SK-N-SH (cell line): ENCODE results near the gene THSD4. TPM values are rescaled to one million over a fixed set of nuclear protein-coding genes. Genes with fewer than 3 reads are reported as not detected.

Experiments
- CTCF ChIA-PET: fragments of 300-600, 350-600 bp; formaldehyde crosslinking; extraction: SDS; loops from one replicate; lab custom pipeline; 2021; lab: Yijun Ruan, JAX
- POLR2A ChIA-PET: fragments of 350-600 bp; sonication (Branson Sonifier 250); formaldehyde crosslinking; extraction: SDS; loops from one replicate; lab custom pipeline; 2020; ENCODE audit warnings: antibody characterized with exemption, inconsistent platforms; lab: Yijun Ruan, JAX
- DNase-seq: peaks from one replicate; pipeline ENCODE4 v3.0.0; 2012
- H2AFZ ChIP-seq: fragments of 200-600 bp; sonication (generic); 2 replicates; pipeline ENCODE4 v1.8.1; 2016; ENCODE audit warnings: antibody characterized with exemption, mild to moderate bottlenecking, low read depth
- H3F3A ChIP-seq: fragments of 200-600 bp; sonication (generic); replicated peaks from 2 replicates; pipeline ENCODE3; 2016; ENCODE audit warnings: antibody characterized with exemption, mild to moderate bottlenecking; ENCODE audit not compliant: insufficient read depth
- H3K27ac ChIP-seq, 2 experiments: fragments of 200-500 bp in 1 of 2; fragments of 200-600 bp in 1 of 2; sonication (Bioruptor generic) in 1 of 2; sonication (generic), shearing (Covaris generic) in 1 of 2; 2 replicates each; pipeline versions ENCODE4 v1.5.1 to v1.6.1; 2014 to 2016; ENCODE audit warnings: low read depth in 2 of 2, inconsistent platforms in 1 of 2, low read length in 1 of 2, mild to moderate bottlenecking in 1 of 2, mixed read lengths in 1 of 2
- H3K27me3 ChIP-seq: fragments of 200-600 bp; sonication (generic), shearing (Covaris generic); 2 replicates; pipeline ENCODE4 v1.6.1; 2016; ENCODE audit warnings: mixed run types; ENCODE audit not compliant: insufficient read depth
- H3K36me3 ChIP-seq, 2 experiments: fragments of 200-500 bp in 1 of 2; fragments of 200-600 bp in 1 of 2; sonication (Bioruptor generic) in 1 of 2; sonication (generic) in 1 of 2; replicated peaks in 1 of 2; 2 replicates each; pipeline versions ENCODE3 to v1.5.1; 2014 to 2016; ENCODE audit warnings: low read length in 1 of 2, mild to moderate bottlenecking in 1 of 2; ENCODE audit not compliant: insufficient read depth in 2 of 2, control insufficient read depth in 1 of 2
- H3K4me1 ChIP-seq, 2 experiments: fragments of 200-500 bp in 1 of 2; fragments of 200-600 bp in 1 of 2; sonication (Bioruptor generic) in 1 of 2; sonication (generic), shearing (Covaris generic) in 1 of 2; 2 replicates each; pipeline versions ENCODE4 v1.5.1 to v1.6.1; 2014 to 2016; ENCODE audit warnings: low read depth in 1 of 2, low read length in 1 of 2, mixed run types in 1 of 2; ENCODE audit not compliant: insufficient read depth in 2 of 2, control insufficient read depth in 1 of 2
- H3K4me2 ChIP-seq: fragments of 200-600 bp; sonication (generic), shearing (Covaris generic); 2 replicates; pipeline ENCODE4 v1.6.1; 2017; ENCODE audit warnings: mixed run types
- H3K4me3 ChIP-seq, 2 experiments: fragments of 200-500 bp in 1 of 2; fragments of 200-600 bp in 1 of 2; sonication (Bioruptor generic) in 1 of 2; sonication (generic), shearing (Covaris generic) in 1 of 2; 2 replicates each; pipeline versions ENCODE4 v1.5.1 to v1.8.1; 2014 to 2016; ENCODE audit warnings: low read depth in 2 of 2, inconsistent platforms in 1 of 2, low read length in 1 of 2, mild to moderate bottlenecking in 1 of 2, mixed read lengths in 1 of 2, moderate library complexity in 1 of 2
- H3K79me2 ChIP-seq: fragments of 200-600 bp; sonication (generic); 2 replicates; pipeline ENCODE4 v1.8.1; 2017; ENCODE audit warnings: mild to moderate bottlenecking; ENCODE audit not compliant: insufficient read depth
- H3K9ac ChIP-seq: fragments of 200-600 bp; sonication (generic); 2 replicates; pipeline ENCODE4 v1.6.1; 2017; ENCODE audit warnings: mixed run types
- H3K9me2 ChIP-seq: fragments of 200-600 bp; sonication (generic); 2 replicates; pipeline ENCODE4 v1.6.1; 2017; ENCODE audit warnings: mixed run types
- H3K9me3 ChIP-seq: fragments of 200-600 bp; sonication (generic); 2 replicates; pipeline ENCODE4 v1.6.1; 2017; ENCODE audit warnings: mixed run types, mild to moderate bottlenecking, moderate library complexity
- H4K20me1 ChIP-seq: fragments of 200-600 bp; sonication (generic); 2 replicates; pipeline ENCODE4 v1.6.1; 2017; ENCODE audit warnings: mild to moderate bottlenecking, mixed run types; ENCODE audit not compliant: insufficient read depth
- CHD2 ChIP-seq: fragments of 150-350 bp; IDR thresholded peaks from 2 replicates; pipeline ENCODE4 v1.6.1; 2018; ENCODE audit warnings: low read length; ENCODE audit not compliant: partially characterized antibody
- ELF1 ChIP-seq: IDR thresholded peaks from 2 replicates; pipeline ENCODE4 v1.4.0; 2012
- EZH2phosphoT487 ChIP-seq: fragments of 200-600 bp; sonication (generic); IDR thresholded peaks from 2 replicates; pipeline ENCODE4 v1.6.1; 2017; ENCODE audit warnings: low read depth, mixed run types, mild to moderate bottlenecking, antibody characterized with exemption, moderate library complexity, borderline replicate concordance
- FOSL2 ChIP-seq: IDR thresholded peaks from 2 replicates; pipeline ENCODE4 v1.4.0; 2012; ENCODE audit warnings: low read depth, mild to moderate bottlenecking, moderate library complexity, borderline replicate concordance
- FOXJ3 ChIP-seq: sonication (generic); formaldehyde crosslinking; IDR thresholded peaks from 2 replicates; pipeline ENCODE4 v1.5.1; 2020; ENCODE audit warnings: mild to moderate bottlenecking, missing genetic modification reagents
- FOXM1 ChIP-seq: IDR thresholded peaks from 2 replicates; pipeline ENCODE4 v1.4.0; 2012; ENCODE audit warnings: low read depth, mild to moderate bottlenecking
- GATA2 ChIP-seq: sonication (generic); formaldehyde crosslinking; IDR thresholded peaks from 2 replicates; pipeline ENCODE4 v1.5.0; 2020; ENCODE audit warnings: mild to moderate bottlenecking, missing genetic modification reagents
- MAX ChIP-seq: IDR thresholded peaks from 2 replicates; pipeline ENCODE4 v1.4.0; 2012; ENCODE audit warnings: low read depth
- MEF2A ChIP-seq: IDR thresholded peaks from 2 replicates; pipeline ENCODE4 v1.4.0; 2012; ENCODE audit warnings: low read depth, borderline replicate concordance
- NFIC ChIP-seq: IDR thresholded peaks from 2 replicates; pipeline ENCODE4 v1.4.0; 2012; ENCODE audit warnings: borderline replicate concordance
- NRF1 ChIP-seq: IDR thresholded peaks from 2 replicates; pipeline ENCODE4 v1.6.1; 2012; ENCODE audit warnings: low read depth, mild to moderate bottlenecking, low read length
- PBX3 ChIP-seq: IDR thresholded peaks from 2 replicates; pipeline ENCODE4; 2012
- POLR2AphosphoS5 ChIP-seq: IDR thresholded peaks from 2 replicates; pipeline ENCODE4 v1.6.1; 2012; ENCODE audit warnings: low read depth, low read length
- REST ChIP-seq: IDR thresholded peaks from 2 replicates; pipeline ENCODE4 v1.6.1; 2012; ENCODE audit warnings: mild to moderate bottlenecking, low read depth, low read length, moderate library complexity
- TCF12 ChIP-seq: IDR thresholded peaks from 2 replicates; pipeline ENCODE4 v1.4.0; 2012
- USF1 ChIP-seq: IDR thresholded peaks from 2 replicates; pipeline ENCODE4 v1.4.0; 2012; ENCODE audit warnings: low read depth, borderline replicate concordance
- USF2 ChIP-seq: fragments of 150-350 bp; IDR thresholded peaks from 2 replicates; pipeline ENCODE4 v1.6.1; 2017; ENCODE audit warnings: antibody characterized with exemption, low read length, low read depth, borderline replicate concordance
- ZBTB33 ChIP-seq: IDR thresholded peaks from 2 replicates; pipeline ENCODE4 v1.4.0; 2012; ENCODE audit warnings: low read depth, borderline replicate concordance
- WGBS: methylation state at CpG from one replicate; pipeline ENCODE4 v1.1.6; 2017; ENCODE audit warnings: low lambda C conversion rate; 5-methylcytosine and 5-hydroxymethylcytosine counted together
- polyA plus RNA-seq, 3 experiments: library from polyadenylated mRNA; depleted of rRNA; stranded (reverse); fragments of >200 nt; gene quantifications; 2 replicates each; pipeline ENCODE4 v1.2.3, GENCODE V29; 2012

Gene THSD4
- polyA plus RNA-seq, 1 of the 3 experiments (the other 2 are of a cell fraction): 79.1 TPM

- peaks cover 0 to 3% of the 10 kb centered on the region in 2 experiments for H3K36me3 ChIP-seq
- CTCF ChIA-PET: no interaction called here
- POLR2A ChIA-PET: no interaction called here
- TF ChIP-seq FOXJ3 (CRISPR knock-in tag): no peak
- TF ChIP-seq FOXM1: no peak
- no peak for TF ChIP-seq GATA2 (CRISPR knock-in tag)
- TF ChIP-seq TCF12: no peak
- no peak for TF ChIP-seq ZBTB33
- TF ChIP-seq EZH2phosphoT487: no peak
- TF ChIP-seq MAX: no peak
- TF ChIP-seq NRF1: no peak
- no peak for TF ChIP-seq ELF1
- TF ChIP-seq PBX3: no peak
- TF ChIP-seq MEF2A: no peak
- TF ChIP-seq POLR2AphosphoS5: no peak
- no peak for TF ChIP-seq NFIC
- no peak for TF ChIP-seq CHD2
- TF ChIP-seq REST: no peak
- no peak for TF ChIP-seq USF2
- no peak for TF ChIP-seq USF1
- TF ChIP-seq FOSL2: no peak
- no peak overlapping the region for H3K4me2 ChIP-seq
- no peaks in the 10 kb centered on the region for H4K20me1 ChIP-seq
- H2AFZ ChIP-seq: no peak overlapping the region
- H3K9me2 ChIP-seq: no peaks in the 10 kb centered on the region
- no peaks in the 10 kb centered on the region for H3K4me1 ChIP-seq
- no peaks in the 10 kb centered on the region for H3F3A ChIP-seq
- 96% methylated on average over 3 of the region's 3 CpGs for WGBS
- H3K27ac ChIP-seq: no peak overlapping the region
- H3K27me3 ChIP-seq: no peaks in the 10 kb centered on the region
- H3K9ac ChIP-seq: no peak overlapping the region
- DNase-seq: no peak
- no peak overlapping the region for H3K4me3 ChIP-seq
- H3K9me3 ChIP-seq: no peaks in the 10 kb centered on the region
- H3K79me2 ChIP-seq: no peaks in the 10 kb centered on the region
These were observed 397.4 kb downstream of the THSD4 start for GRCh38 chr15:71512682-71513006.
